Adrenal gland (tissue), 12 donors: ENCODE results near the gene ZBTB24. TPM values are rescaled to one million over a fixed set of nuclear protein-coding genes. Genes with fewer than 3 reads are reported as not detected.

Experiments used
- DNase-seq, 7 donors: peaks; one replicate each; pipeline ENCODE4 v3.0.0-alpha.2; 2019 to 2020
- H3K27ac ChIP-seq, 5 donors: fragments of 200-600 bp; sonication (generic) in 4 of 5; 1 replicate in 3 of 5; 2 replicates in 2 of 5; pipeline versions ENCODE4 v1.5.1 to v1.8.0; 2016 to 2020; ENCODE audit warnings: mild to moderate bottlenecking in 1 of 5
- H3K27me3 ChIP-seq: fragments of 200-600 bp; 2 replicates; pipeline ENCODE4 v1.8.0; 2021
- H3K36me3 ChIP-seq, 2 donors: fragments of 200-600 bp; replicated peaks in 1 of 2; 1 replicate in 1 of 2; 2 replicates in 1 of 2; pipeline versions ENCODE4 v1.5.1 to v1.8.0; 2018 to 2022
- H3K4me1 ChIP-seq, 2 donors: fragments of 200-600 bp; replicated peaks in 1 of 2; 1 replicate in 1 of 2; 2 replicates in 1 of 2; pipeline versions ENCODE4 v1.5.1 to v1.8.0; 2018 to 2021
- H3K4me3 ChIP-seq, 4 donors: fragments of 200-600 bp; sonication (generic) in 3 of 4; one replicate each; pipeline ENCODE4 v1.5.1; 2016 to 2018
- H3K9me3 ChIP-seq, 3 donors: fragments of 200-600 bp; sonication (generic) in 1 of 3; replicated peaks in 1 of 3; 1 replicate in 2 of 3; 2 replicates in 1 of 3; pipeline versions ENCODE4 v1.5.1 to v1.8.0; 2016 to 2021
- POLR2A ChIP-seq, 2 donors: fragments of 450-650 bp; IDR thresholded peaks; one replicate each; pipeline ENCODE4 v1.6.1; 2017; ENCODE audit warnings: antibody characterized with exemption in 2 of 2, mild to moderate bottlenecking in 2 of 2, moderate library complexity in 1 of 2
- WGBS, 4 donors: extraction: QIAGEN DNeasy Blood & Tissue Kit in 2 of 4; methylation state at CpG; one replicate each; pipeline versions ENCODE4 v1.1.5 to v1.1.7; 2013 to 2017; 5-methylcytosine and 5-hydroxymethylcytosine counted together
- intact Hi-C, 2 donors: fragments of 100-400 bp; cut with DNase I; formaldehyde crosslinking; loops; one replicate each; pipeline versions ENCODE4 v1.14.1 to v1.15.0; 2022 to 2023
- polyA plus RNA-seq, 3 donors: library from polyadenylated mRNA; stranded (reverse); fragments of 200-250 nt in 2 of 3; fragments of 350-450 nt in 1 of 3; fragmentation: Illumina TruSeq in 1 of 3; extraction: RNeasy Lipid Tissue Mini Kit (QIAGEN cat#74804) in 1 of 3; gene quantifications; one replicate each; pipeline ENCODE4 v1.2.3, GENCODE V29; 2013 to 2014
- total RNA-seq, 9 donors: library from RNA; depleted of rRNA in 4 of 9; stranded (reverse); fragments of >200 nt in 4 of 9; fragments of 120-200 nt in 1 of 9; fragmentation: NEBNext Ultra II Directional in 1 of 9; extraction: Animal tissue kit (Norgen Biotek cat#: 25700) in 1 of 9; gene quantifications; one replicate each; pipeline versions ENCODE4 v1.1.0 to v1.2.4, GENCODE V29; 2013 to 2023
- TF ChIP-seq, protein P1 (sequence below), 6 experiments: fragments of 450-650 bp in 4 of 6; fragments of 200-600 bp in 2 of 6; sonication (generic) in 1 of 6; IDR thresholded peaks; 1 replicate in 5 of 6; 2 replicates in 1 of 6; pipeline versions ENCODE4 v1.5.1 to v1.8.0; 2016 to 2021; ENCODE audit warnings: antibody characterized with exemption in 6 of 6, mild to moderate bottlenecking in 2 of 6, moderate library complexity in 1 of 6
- donor health status: healthy with polysubstance abuse.
- donor health status: Bipolar disorder and iron deficiency.
- donor health status: DM: yes; HTN: yes; CAD: no.
- donor health status: DM: no; HTN: no; CAD: no.
- donor health status: DM: no; HTN: no; CAD: no.
- donor health status: DM: yes; HTN: yes; CAD: no.

ZBTB24 gene
- total and polyA plus RNA-seq, 12 donors: 2.2 to 14.4 (median 6.2) TPM

- no peaks in the 10 kb centered on the region for H3K27me3 ChIP-seq
- H3K9me3 ChIP-seq: no peaks in the 10 kb centered on the region
- H3K4me3 ChIP-seq: no peak overlapping the region
- TF ChIP-seq, protein P1, sequence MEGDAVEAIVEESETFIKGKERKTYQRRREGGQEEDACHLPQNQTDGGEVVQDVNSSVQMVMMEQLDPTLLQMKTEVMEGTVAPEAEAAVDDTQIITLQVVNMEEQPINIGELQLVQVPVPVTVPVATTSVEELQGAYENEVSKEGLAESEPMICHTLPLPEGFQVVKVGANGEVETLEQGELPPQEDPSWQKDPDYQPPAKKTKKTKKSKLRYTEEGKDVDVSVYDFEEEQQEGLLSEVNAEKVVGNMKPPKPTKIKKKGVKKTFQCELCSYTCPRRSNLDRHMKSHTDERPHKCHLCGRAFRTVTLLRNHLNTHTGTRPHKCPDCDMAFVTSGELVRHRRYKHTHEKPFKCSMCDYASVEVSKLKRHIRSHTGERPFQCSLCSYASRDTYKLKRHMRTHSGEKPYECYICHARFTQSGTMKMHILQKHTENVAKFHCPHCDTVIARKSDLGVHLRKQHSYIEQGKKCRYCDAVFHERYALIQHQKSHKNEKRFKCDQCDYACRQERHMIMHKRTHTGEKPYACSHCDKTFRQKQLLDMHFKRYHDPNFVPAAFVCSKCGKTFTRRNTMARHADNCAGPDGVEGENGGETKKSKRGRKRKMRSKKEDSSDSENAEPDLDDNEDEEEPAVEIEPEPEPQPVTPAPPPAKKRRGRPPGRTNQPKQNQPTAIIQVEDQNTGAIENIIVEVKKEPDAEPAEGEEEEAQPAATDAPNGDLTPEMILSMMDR (IDR thresholded peaks at IDR 0.05): no peak
- no peak for TF ChIP-seq POLR2A (IDR thresholded peaks at IDR 0.05)
- peaks cover 0 to 7% of the 10 kb centered on the region in 2 donors for H3K4me1 ChIP-seq
- H3K36me3 ChIP-seq: no peaks in the 10 kb centered on the region
- no peak overlapping the region for H3K27ac ChIP-seq
- no peak for DNase-seq
- WGBS, 4 donors: 54 to 77% (median 66%) methylated on average over 2 of the region's 2 CpGs
- intact Hi-C loops: no loop called here
Observed at GRCh38 chr6:109512271-109512817, 29.3 kb upstream of the ZBTB24 start.

GRCh38 chr6:109511832-109512231 is 28.8 kb upstream of the ZBTB24 start:
- TF ChIP-seq, protein P1 (IDR thresholded peaks at IDR 0.05): no peak
- no peak for TF ChIP-seq POLR2A (IDR thresholded peaks at IDR 0.05)
- intact Hi-C loops: no loop called here
- no peak for DNase-seq
- no peak overlapping the region for H3K27ac ChIP-seq
- H3K4me1 ChIP-seq: peaks cover 0 to 7% of the 10 kb centered on the region in 2 donors
- H3K36me3 ChIP-seq: no peaks in the 10 kb centered on the region
- WGBS, 4 donors: 63 to 74% (median 73%) methylated on average over 2 of the region's 2 CpGs
- no peak overlapping the region for H3K4me3 ChIP-seq
- no peaks in the 10 kb centered on the region for H3K27me3 ChIP-seq
- H3K9me3 ChIP-seq: no peaks in the 10 kb centered on the region

DNA sequence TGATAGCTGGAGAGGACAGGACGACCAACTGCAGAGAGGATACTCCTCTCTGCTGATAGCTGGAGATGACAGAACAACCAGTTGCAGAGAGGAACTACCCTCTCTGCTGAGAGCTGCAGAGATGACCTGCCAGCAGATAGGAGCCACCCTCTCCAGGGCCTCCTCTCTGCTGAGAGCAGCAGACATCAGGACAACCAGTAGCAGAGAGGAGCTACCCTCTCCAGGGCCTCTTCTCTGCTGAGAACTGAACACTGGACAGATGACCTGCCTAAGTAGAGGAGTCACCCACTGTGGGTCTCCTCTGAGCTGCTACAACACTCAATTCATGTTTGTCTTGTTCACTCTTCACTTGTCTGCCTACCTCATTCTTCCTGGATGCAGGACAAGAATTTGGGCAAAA is 27.3 kb upstream of the ZBTB24 start:
- TF ChIP-seq POLR2A (IDR thresholded peaks at IDR 0.05): no peak
- TF ChIP-seq, protein P1 (IDR thresholded peaks at IDR 0.05): no peak
- Histone ChIP-seq H3K4me3 (no peak overlapping the region), H3K27ac (no peak overlapping the region), H3K4me1 (peaks cover 0 to 7% of the 10 kb centered on the region in 2 donors), H3K9me3 (no peaks in the 10 kb centered on the region), H3K36me3 (no peaks in the 10 kb centered on the region), H3K27me3 (no peaks in the 10 kb centered on the region)
- WGBS, 4 donors: 95 to 100% (median 99%) methylated on average over 1 of the region's 1 CpG
- intact Hi-C loops: no loop called here
- DNase-seq: no peak

- Histone ChIP-seq H3K27ac (no peak overlapping the region), H3K36me3 (no peaks in the 10 kb centered on the region), H3K4me1 (peaks cover 0 to 7% of the 10 kb centered on the region in 2 donors), H3K9me3 (no peaks in the 10 kb centered on the region), H3K27me3 (no peaks in the 10 kb centered on the region), H3K4me3 (no peak overlapping the region)
- WGBS, 4 donors: 79 to 92% (median 80%) methylated on average over 4 of the region's 4 CpGs
- no peak for DNase-seq
- intact Hi-C loops: no loop called here
- no peak for TF ChIP-seq POLR2A (IDR thresholded peaks at IDR 0.05)
- TF ChIP-seq, protein P1 (IDR thresholded peaks at IDR 0.05): no peak
Observed at GRCh38 chr6:109508166-109508860, 25.3 kb upstream of the ZBTB24 start.
